OCI-LY7 (cell line): Measurements from ENCODE around the gene KMT5B. TPM values are rescaled to one million over a fixed set of nuclear protein-coding genes. Genes with fewer than 3 reads are reported as not detected.

Source experiments
- BruUV-seq: library from RNA; stranded (reverse); fragments of 400-500 nt; replicated peaks from 2 replicates; lab custom pipeline; 2021; lab: Mats Ljungman, UMichigan
- CTCF ChIA-PET: fragments of 300-600 bp; sonication (Branson Sonifier 250); formaldehyde crosslinking; loops from one replicate; lab custom pipeline; 2022; ENCODE audit warnings: antibody characterized with exemption; ENCODE audit not compliant: unreplicated experiment; lab: Charles Lee
- POLR2A ChIA-PET: fragments of 300-600 bp; sonication (Branson Sonifier 250); formaldehyde crosslinking; loops from one replicate; lab custom pipeline; 2022; ENCODE audit warnings: antibody characterized with exemption; lab: Charles Lee
- DNase-seq: peaks from one replicate; pipeline ENCODE4 v3.0.0-alpha.2; 2015; ENCODE audit warnings: low spot score
- H2AFZ ChIP-seq: fragments of 200-600 bp; sonication (generic), shearing (Covaris generic); 2 replicates; pipeline ENCODE4 v1.6.1; 2014; ENCODE audit warnings: mild to moderate bottlenecking, antibody characterized with exemption, low read length, moderate library complexity
- H3K27ac ChIP-seq: fragments of 200-600 bp; sonication (generic); 2 replicates; pipeline ENCODE4 v1.5.1; 2014; ENCODE audit warnings: mixed run types, low read depth, mild to moderate bottlenecking, moderate library complexity, low read length, inconsistent platforms; ENCODE audit not compliant: poor library complexity, severe bottlenecking
- H3K36me3 ChIP-seq: fragments of 200-600 bp; sonication (generic); 2 replicates; pipeline ENCODE4 v1.6.1; 2014; ENCODE audit warnings: mild to moderate bottlenecking, antibody characterized with exemption, low read length, moderate library complexity, mixed read lengths; ENCODE audit not compliant: insufficient read depth
- H3K4me1 ChIP-seq: fragments of 200-600 bp; sonication (generic); 2 replicates; pipeline ENCODE4 v1.5.1; 2014; ENCODE audit warnings: mild to moderate bottlenecking, low read length; ENCODE audit not compliant: insufficient read depth, poor library complexity, severe bottlenecking
- H3K4me2 ChIP-seq: fragments of 200-600 bp; sonication (generic); 2 replicates; pipeline ENCODE4 v1.6.1; 2014; ENCODE audit warnings: mild to moderate bottlenecking, low read length
- H3K4me3 ChIP-seq: fragments of 200-600 bp; sonication (generic); 2 replicates; pipeline ENCODE4 v1.5.1; 2014; ENCODE audit warnings: mild to moderate bottlenecking, low read depth, low read length; ENCODE audit not compliant: poor library complexity, severe bottlenecking
- H3K79me2 ChIP-seq: fragments of 200-600 bp; sonication (generic); 2 replicates; pipeline ENCODE4 v1.6.1; 2016; ENCODE audit warnings: low read depth, mild to moderate bottlenecking, low read length, moderate library complexity, mixed read lengths; ENCODE audit not compliant: insufficient read depth
- H3K9me2 ChIP-seq: fragments of 200-600 bp; sonication (generic); 2 replicates; pipeline ENCODE4 v1.6.1; 2016; ENCODE audit warnings: mild to moderate bottlenecking, low read length, mixed read lengths; ENCODE audit not compliant: insufficient read depth
- H3K9me3 ChIP-seq: fragments of 200-600 bp; sonication (generic); 2 replicates; pipeline ENCODE4 v1.6.1; 2014; ENCODE audit warnings: mild to moderate bottlenecking, mixed run types, low read length, mixed read lengths
- H4K20me1 ChIP-seq: fragments of 200-600 bp; sonication (generic); 2 replicates; pipeline ENCODE4 v1.6.1; 2014; ENCODE audit warnings: mild to moderate bottlenecking, antibody characterized with exemption, low read length, moderate library complexity, mixed read lengths; ENCODE audit not compliant: insufficient read depth
- CTCF ChIP-seq: fragments of 200-600 bp; sonication (generic); conservative IDR thresholded peaks from 2 replicates; pipeline ENCODE4 v1.5.1; 2014; ENCODE audit warnings: mild to moderate bottlenecking, antibody characterized with exemption, low read length, moderate library complexity, mixed read lengths
- EZH2phosphoT487 ChIP-seq: fragments of 200-600 bp; sonication (generic); IDR thresholded peaks from 2 replicates; pipeline ENCODE4 v1.6.1; 2018; ENCODE audit warnings: low read depth, borderline replicate concordance, mild to moderate bottlenecking, mixed run types, antibody characterized with exemption, low read length, moderate library complexity, mixed read lengths
- intact Hi-C: fragments of 100-400 bp; cut with micrococcal nuclease; formaldehyde crosslinking; loops from one replicate; pipeline ENCODE4 v1.10.0; 2022; ENCODE audit not compliant: unreplicated experiment
- total RNA-seq, 2 experiments: library from RNA; depleted of rRNA in 1 of 2; stranded (reverse); fragments of >200 nt in 1 of 2; shearing (Covaris generic) in 1 of 2; gene quantifications; 2 replicates each; pipeline ENCODE4 v1.2.3, GENCODE V29; 2014 to 2022

KMT5B gene
- total RNA-seq, 2 experiments from 2014 or later = 14.3 to 28.8 TPM

- no peak for DNase-seq
- no peak overlapping the region for H3K4me3 ChIP-seq
- no peaks in the 10 kb centered on the region for H3K9me2 ChIP-seq
- no peak for TF ChIP-seq CTCF
- TF ChIP-seq EZH2phosphoT487 = no peak
- H3K4me2 ChIP-seq = no peak overlapping the region
- H4K20me1 ChIP-seq = no peaks in the 10 kb centered on the region
- no TSS peak for BruUV-seq
- peaks cover 18% of the 10 kb centered on the region; the same call in 1 of the 2 replicates for H3K9me3 ChIP-seq
- intact Hi-C loops = no loop called here
- no peak overlapping the region for H2AFZ ChIP-seq
- no peaks in the 10 kb centered on the region for H3K79me2 ChIP-seq
- H3K27ac ChIP-seq = no peak overlapping the region
- CTCF ChIA-PET = no interaction called here
- no peaks in the 10 kb centered on the region for H3K4me1 ChIP-seq
- POLR2A ChIA-PET = no interaction called here
- no peaks in the 10 kb centered on the region for H3K36me3 ChIP-seq
These were observed 77.9 kb downstream of the KMT5B start for GRCh38 chr11:68135161-68135560.

DNA sequence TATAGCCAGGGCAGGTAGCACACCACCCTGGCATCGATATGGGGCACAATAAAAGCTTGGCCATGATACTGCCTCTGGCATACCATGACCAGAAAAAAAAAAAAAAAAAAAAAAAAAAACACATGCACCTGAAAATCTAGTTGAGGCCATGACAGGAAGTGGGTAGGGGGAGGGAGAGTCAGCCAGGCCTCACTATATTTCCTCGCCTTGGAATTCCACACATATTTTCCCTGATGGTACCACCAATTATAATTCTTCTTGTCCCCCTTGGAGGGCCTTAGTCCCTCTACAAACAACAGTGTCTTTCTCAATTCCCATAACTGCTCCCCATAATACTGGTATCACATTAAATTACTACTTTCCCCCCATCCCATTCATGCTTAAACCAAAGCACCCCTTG lies 79.3 kb downstream of the KMT5B start:
- H2AFZ ChIP-seq = no peak overlapping the region
- no TSS peak for BruUV-seq
- ChIA-PET CTCF (no interaction called here), POLR2A (no interaction called here)
- no peak for DNase-seq
- no peaks in the 10 kb centered on the region for H3K9me2 ChIP-seq
- H3K4me2 ChIP-seq = no peak overlapping the region
- H3K36me3 ChIP-seq = no peaks in the 10 kb centered on the region
- TF ChIP-seq EZH2phosphoT487 (no peak), CTCF (no peak)
- H4K20me1 ChIP-seq = no peaks in the 10 kb centered on the region
- no peak overlapping the region for H3K27ac ChIP-seq
- H3K4me3 ChIP-seq = no peak overlapping the region
- H3K79me2 ChIP-seq = no peaks in the 10 kb centered on the region
- no peaks in the 10 kb centered on the region for H3K4me1 ChIP-seq
- intact Hi-C loops = no loop called here
- peaks cover 19% of the 10 kb centered on the region; the same call in 1 of the 2 replicates for H3K9me3 ChIP-seq

GRCh38 chr11:68130121-68130520 lies 83.0 kb downstream of the KMT5B start:
- Histone ChIP-seq H2AFZ (no peak overlapping the region), H3K36me3 (no peaks in the 10 kb centered on the region), H4K20me1 (no peaks in the 10 kb centered on the region), H3K27ac (no peak overlapping the region), H3K9me2 (no peaks in the 10 kb centered on the region), H3K79me2 (no peaks in the 10 kb centered on the region), H3K4me2 (no peak overlapping the region), H3K4me1 (peaks cover 7% of the 10 kb centered on the region), H3K4me3 (no peak overlapping the region), H3K9me3 (peaks cover 19% of the 10 kb centered on the region; the same call in 1 of the 2 replicates)
- intact Hi-C loops = no loop called here
- POLR2A ChIA-PET = no interaction called here
- no peak for DNase-seq
- TF ChIP-seq CTCF (no peak), EZH2phosphoT487 (no peak)
- CTCF ChIA-PET = no interaction called here
- BruUV-seq = no TSS peak
